Activated effector memory CD4-positive, alpha-beta T cell treated with Interleukin-2 at 50 U/mL for 16 hours (primary cell): ENCODE results near the gene NGEF.
"Not testable (repeated sequence)": the region's sequence is repeated elsewhere in the genome, so short reads cannot be mapped to it uniquely, and the experiment has no call there.

Experiments used
- DNase-seq: peaks from one replicate; pipeline ENCODE4 v3.0.0-alpha.2; 2020

The NGEF gene

GRCh38 chr2:233022561-233022960, 9.5 kb upstream of the NGEF start:
- no peak for DNase-seq

GRCh38 chr2:233021771-233022170, 8.7 kb upstream of the NGEF start:
- DNase-seq = no peak

GRCh38 chr2:233020454-233020853, 7.4 kb upstream of the NGEF start:
- DNase-seq = no peak

- DNase-seq = not testable (repeated sequence)
Observed at GRCh38 chr2:233019610-233020009, 6.6 kb upstream of the NGEF start.

- no peak for DNase-seq
Observed at GRCh38 chr2:233017947-233018346, 4.9 kb upstream of the NGEF start.

GRCh38 chr2:233015019-233015645, 2.1 kb upstream of the NGEF start:
- DNase-seq = no peak

GRCh38 chr2:233013650-233014049, 594 bp upstream of the NGEF start:
- no peak for DNase-seq

- DNase-seq = no peak
Observed at GRCh38 chr2:233012301-233012971, 620 bp downstream of the NGEF start.

- DNase-seq = no peak
Observed at GRCh38 chr2:233011702-233012131, 1.3 kb downstream of the NGEF start.

GRCh38 chr2:233011268-233011650, 1.8 kb downstream of the NGEF start:
- DNase-seq = no peak

GRCh38 chr2:233010569-233011267, 2.3 kb downstream of the NGEF start:
- DNase-seq = no peak

- no peak for DNase-seq
Observed at GRCh38 chr2:233009661-233010060, 3.4 kb downstream of the NGEF start.

GRCh38 chr2:233007739-233008138, 5.3 kb downstream of the NGEF start:
- no peak for DNase-seq

- no peak for DNase-seq
Observed at GRCh38 chr2:233007270-233007669, 5.8 kb downstream of the NGEF start.

- DNase-seq = no peak
Observed at GRCh38 chr2:233006648-233007047, 6.4 kb downstream of the NGEF start.

- no peak for DNase-seq
Observed at GRCh38 chr2:233005096-233005495, 8.0 kb downstream of the NGEF start.

GRCh38 chr2:233003658-233004555, 9.1 kb downstream of the NGEF start:
- DNase-seq = no peak

- no peak for DNase-seq
Observed at GRCh38 chr2:233002829-233003657, 10.0 kb downstream of the NGEF start.

- DNase-seq = no peak
Observed at GRCh38 chr2:233000886-233001750, 11.9 kb downstream of the NGEF start.

- DNase-seq = no peak
Observed at GRCh38 chr2:232999354-232999753, 13.7 kb downstream of the NGEF start.

GRCh38 chr2:232998666-232998985, 14.4 kb downstream of the NGEF start:
- DNase-seq = no peak
